ENCODE measurements around the gene SEC24B.

The SEC24B gene

DNA sequence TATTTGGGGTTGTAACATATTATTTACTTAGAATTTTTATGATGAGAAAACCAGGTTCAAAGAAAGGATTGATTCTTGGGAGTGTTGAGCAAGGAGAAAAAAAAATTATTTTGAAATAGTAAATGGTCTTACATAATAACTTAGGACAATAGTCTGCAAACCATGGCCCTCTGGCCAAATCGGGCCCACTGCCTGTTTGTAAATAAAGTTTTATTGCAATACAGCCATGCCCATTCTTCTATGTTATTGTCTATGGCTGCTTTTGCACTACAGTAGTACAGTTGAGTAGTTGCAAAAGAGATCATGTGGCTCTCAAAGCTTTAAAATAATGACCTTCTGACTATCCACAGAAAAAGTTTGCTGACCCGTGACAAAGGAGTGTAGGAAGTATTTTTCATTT is 63.3 kb downstream of the SEC24B start:
- Histone ChIP-seq H3K27ac (ENCODE audit: low read length, poor library complexity, severe bottlenecking) (no peak overlapping the region), H3K4me3 (ENCODE audit: insufficient read depth in 1 of 2, low read depth in 1 of 2, low read length in 2 of 2) (no peak overlapping the region), H3K18ac (ENCODE audit: low read depth in 1 of 2, low read length in 2 of 2) (no peak overlapping the region), H3K36me3 (ENCODE audit: control insufficient read depth in 1 of 2, insufficient read depth in 2 of 2, low read depth in 1 of 2, low read length in 2 of 2) (peaks cover 23 to 89% of the 10 kb centered on the region in 2 experiments), H2BK5ac (ENCODE audit: low read depth, low read length, poor library complexity, severe bottlenecking) (no peak overlapping the region), H3K4me1 (ENCODE audit: control insufficient read depth, insufficient read depth, low read depth, low read length) (no peaks in the 10 kb centered on the region), H3K23ac (ENCODE audit: low read length in 2 of 2) (no peak overlapping the region), H3K4me2 (ENCODE audit: low read length, poor library complexity, severe bottlenecking) (no peak overlapping the region), H3K27me3 (ENCODE audit: control insufficient read depth in 1 of 2, insufficient read depth in 1 of 2, low read length in 2 of 2) (no peaks in the 10 kb centered on the region), H3K9ac (ENCODE audit: low read length) (no peak overlapping the region), H2BK15ac (ENCODE audit: low read depth, poor library complexity, severe bottlenecking) (no peak overlapping the region), H2BK12ac (ENCODE audit: low read length in 2 of 2) (no peak overlapping the region), H2AFZ (ENCODE audit: low read depth, low read length) (no peak overlapping the region), H3K14ac (ENCODE audit: low read length in 2 of 2) (no peak overlapping the region), H3K4ac (ENCODE audit: low read depth in 1 of 2, low read length in 2 of 2) (no peak overlapping the region), H2BK120ac (ENCODE audit: low read depth, low read length) (no peak overlapping the region), H3K9me3 (ENCODE audit: control insufficient read depth, low read length) (no peaks in the 10 kb centered on the region), H2AK5ac (ENCODE audit: low read length, severe bottlenecking) (no peak overlapping the region), H4K91ac (ENCODE audit: low read length) (no peak overlapping the region), H3K79me1 (replicated peaks; ENCODE audit: low read length, poor library complexity, severe bottlenecking) (peaks cover 27% of the 10 kb centered on the region), H4K8ac (ENCODE audit: low read length) (no peak overlapping the region)
- WGBS = no CpG with 5 or more reads among the region's 2 CpGs
- no peak for DNase-seq

DNA sequence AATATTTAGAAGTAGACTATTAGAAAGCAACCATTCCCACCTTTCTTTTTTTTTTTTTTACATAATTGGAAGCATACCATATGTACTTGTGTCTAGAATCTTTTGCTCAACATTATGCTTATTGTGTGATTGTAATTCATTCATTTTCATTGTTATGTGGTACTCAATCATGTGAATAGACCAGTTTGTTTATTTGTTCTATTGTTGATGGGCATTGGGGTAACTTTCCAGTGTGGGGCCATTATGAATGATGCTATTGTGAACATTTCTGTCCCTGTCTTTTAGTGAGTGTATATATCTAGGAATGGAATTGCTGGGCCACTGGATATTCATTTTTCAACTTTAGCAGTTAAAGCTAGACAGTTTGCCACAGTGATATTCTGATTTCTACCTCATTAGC is 63.9 kb downstream of the SEC24B start:
- no peak for DNase-seq
- Histone ChIP-seq H3K27ac (ENCODE audit: low read length, poor library complexity, severe bottlenecking) (no peak overlapping the region), H2BK12ac (ENCODE audit: low read length in 2 of 2) (no peak overlapping the region), H2AFZ (ENCODE audit: low read depth, low read length) (no peak overlapping the region), H3K9me3 (ENCODE audit: control insufficient read depth, low read length) (no peaks in the 10 kb centered on the region), H2BK15ac (ENCODE audit: low read depth, poor library complexity, severe bottlenecking) (no peak overlapping the region), H2BK120ac (ENCODE audit: low read depth, low read length) (no peak overlapping the region), H3K79me1 (replicated peaks; ENCODE audit: low read length, poor library complexity, severe bottlenecking) (peaks cover 30% of the 10 kb centered on the region), H4K91ac (ENCODE audit: low read length) (no peak overlapping the region), H3K4me1 (ENCODE audit: control insufficient read depth, insufficient read depth, low read depth, low read length) (no peaks in the 10 kb centered on the region), H3K36me3 (ENCODE audit: control insufficient read depth in 1 of 2, insufficient read depth in 2 of 2, low read depth in 1 of 2, low read length in 2 of 2) (peaks cover 22 to 89% of the 10 kb centered on the region in 2 experiments), H2BK5ac (ENCODE audit: low read depth, low read length, poor library complexity, severe bottlenecking) (no peak overlapping the region), H3K9ac (ENCODE audit: low read length) (no peak overlapping the region), H3K4me2 (ENCODE audit: low read length, poor library complexity, severe bottlenecking) (no peak overlapping the region), H3K14ac (ENCODE audit: low read length in 2 of 2) (no peak overlapping the region), H2AK5ac (ENCODE audit: low read length, severe bottlenecking) (no peak overlapping the region), H4K8ac (ENCODE audit: low read length) (no peak overlapping the region), H3K4ac (ENCODE audit: low read depth in 1 of 2, low read length in 2 of 2) (no peak overlapping the region), H3K27me3 (ENCODE audit: control insufficient read depth in 1 of 2, insufficient read depth in 1 of 2, low read length in 2 of 2) (no peaks in the 10 kb centered on the region), H3K18ac (ENCODE audit: low read depth in 1 of 2, low read length in 2 of 2) (no peak overlapping the region), H3K4me3 (ENCODE audit: insufficient read depth in 1 of 2, low read depth in 1 of 2, low read length in 2 of 2) (no peak overlapping the region), H3K23ac (ENCODE audit: low read length in 2 of 2) (no peak overlapping the region)

DNA sequence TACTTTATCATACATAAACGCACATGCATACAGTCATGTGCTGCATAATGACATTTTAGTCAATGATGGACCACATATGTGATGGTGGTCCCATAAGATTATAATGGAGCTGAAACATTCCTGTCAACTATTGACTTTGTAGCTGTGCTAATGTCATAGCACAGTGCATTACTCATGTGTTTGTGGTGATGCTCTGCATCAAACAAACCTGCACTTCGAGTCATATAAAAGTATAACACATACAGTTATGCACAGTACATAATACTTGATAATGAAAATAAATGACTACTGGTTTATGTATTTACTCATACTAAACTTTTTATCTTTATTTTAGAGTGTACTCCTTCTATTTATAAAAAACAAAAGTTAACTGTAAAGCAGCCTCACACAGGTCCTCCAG is 65.9 kb downstream of the SEC24B start:
- DNase-seq = no peak
- peaks cover 23% of the 10 kb centered on the region for H3K79me1 ChIP-seq (replicated peaks; ENCODE audit: low read length, poor library complexity, severe bottlenecking)
- no peak overlapping the region for H3K14ac ChIP-seq (ENCODE audit: low read length in 2 of 2)
- no peak overlapping the region for H2BK120ac ChIP-seq (ENCODE audit: low read depth, low read length)
- no peak overlapping the region for H3K4ac ChIP-seq (ENCODE audit: low read depth in 1 of 2, low read length in 2 of 2)
- H3K9ac ChIP-seq (ENCODE audit: low read length) = no peak overlapping the region
- H3K27ac ChIP-seq (ENCODE audit: low read length, poor library complexity, severe bottlenecking) = no peak overlapping the region
- H3K23ac ChIP-seq (ENCODE audit: low read length in 2 of 2) = no peak overlapping the region
- no peak overlapping the region for H3K18ac ChIP-seq (ENCODE audit: low read depth in 1 of 2, low read length in 2 of 2)
- H3K27me3 ChIP-seq (ENCODE audit: control insufficient read depth in 1 of 2, insufficient read depth in 1 of 2, low read length in 2 of 2) = no peaks in the 10 kb centered on the region
- H3K36me3 ChIP-seq (ENCODE audit: control insufficient read depth in 1 of 2, insufficient read depth in 2 of 2, low read depth in 1 of 2, low read length in 2 of 2) = peaks cover 18 to 88% of the 10 kb centered on the region in 2 experiments
- H4K91ac ChIP-seq (ENCODE audit: low read length) = no peak overlapping the region
- no peak overlapping the region for H2BK15ac ChIP-seq (ENCODE audit: low read depth, poor library complexity, severe bottlenecking)
- H4K8ac ChIP-seq (ENCODE audit: low read length) = no peak overlapping the region
- WGBS = no CpG with 5 or more reads among the region's 2 CpGs
- H3K4me1 ChIP-seq (ENCODE audit: control insufficient read depth, insufficient read depth, low read depth, low read length) = no peaks in the 10 kb centered on the region
- H2AK5ac ChIP-seq (ENCODE audit: low read length, severe bottlenecking) = no peak overlapping the region
- no peak overlapping the region for H2BK12ac ChIP-seq (ENCODE audit: low read length in 2 of 2)
- H3K4me2 ChIP-seq (ENCODE audit: low read length, poor library complexity, severe bottlenecking) = no peak overlapping the region
- H2BK5ac ChIP-seq (ENCODE audit: low read depth, low read length, poor library complexity, severe bottlenecking) = no peak overlapping the region
- H2AFZ ChIP-seq (ENCODE audit: low read depth, low read length) = no peak overlapping the region
- no peak overlapping the region for H3K4me3 ChIP-seq (ENCODE audit: insufficient read depth in 1 of 2, low read depth in 1 of 2, low read length in 2 of 2)
- H3K9me3 ChIP-seq (ENCODE audit: control insufficient read depth, low read length) = no peaks in the 10 kb centered on the region

DNA sequence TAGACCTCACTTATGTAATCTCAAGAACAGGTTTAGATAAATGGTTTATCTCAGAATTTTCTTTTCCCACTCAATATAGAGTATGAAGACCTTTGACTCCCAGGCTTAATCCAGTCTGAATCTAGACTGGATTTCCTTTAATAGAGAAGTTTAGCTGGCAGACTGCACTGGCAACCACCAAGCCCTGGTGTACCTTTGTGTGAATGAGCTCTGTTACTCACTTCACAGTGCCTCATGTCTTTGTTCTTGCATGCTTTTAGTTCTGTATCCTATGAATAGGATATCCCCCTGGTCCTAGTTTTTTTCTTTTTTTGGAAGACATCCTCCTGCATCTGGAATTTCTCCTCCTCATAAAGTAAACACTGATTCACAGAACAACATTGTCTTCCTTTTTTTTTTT is 73.3 kb downstream of the SEC24B start:
- H3K36me3 ChIP-seq (ENCODE audit: control insufficient read depth in 1 of 2, insufficient read depth in 2 of 2, low read depth in 1 of 2, low read length in 2 of 2) = peaks cover 10 to 91% of the 10 kb centered on the region in 2 experiments
- H2BK12ac ChIP-seq (ENCODE audit: low read length in 2 of 2) = no peak overlapping the region
- H3K23ac ChIP-seq (ENCODE audit: low read length in 2 of 2) = no peak overlapping the region
- no peak overlapping the region for H3K9ac ChIP-seq (ENCODE audit: low read length)
- H3K4ac ChIP-seq (ENCODE audit: low read depth in 1 of 2, low read length in 2 of 2) = no peak overlapping the region
- H3K27me3 ChIP-seq (ENCODE audit: control insufficient read depth in 1 of 2, insufficient read depth in 1 of 2, low read length in 2 of 2) = no peaks in the 10 kb centered on the region
- H3K4me3 ChIP-seq (ENCODE audit: insufficient read depth in 1 of 2, low read depth in 1 of 2, low read length in 2 of 2) = no peak overlapping the region
- H3K14ac ChIP-seq (ENCODE audit: low read length in 2 of 2) = no peak overlapping the region
- H3K4me1 ChIP-seq (ENCODE audit: control insufficient read depth, insufficient read depth, low read depth, low read length) = no peaks in the 10 kb centered on the region
- H3K9me3 ChIP-seq (ENCODE audit: control insufficient read depth, low read length) = no peaks in the 10 kb centered on the region
- H2AFZ ChIP-seq (ENCODE audit: low read depth, low read length) = no peak overlapping the region
- H3K79me1 ChIP-seq (replicated peaks; ENCODE audit: low read length, poor library complexity, severe bottlenecking) = peaks cover 14% of the 10 kb centered on the region
- no peak overlapping the region for H3K27ac ChIP-seq (ENCODE audit: low read length, poor library complexity, severe bottlenecking)
- no peak overlapping the region for H4K91ac ChIP-seq (ENCODE audit: low read length)
- no peak overlapping the region for H2BK15ac ChIP-seq (ENCODE audit: low read depth, poor library complexity, severe bottlenecking)
- no peak overlapping the region for H2BK5ac ChIP-seq (ENCODE audit: low read depth, low read length, poor library complexity, severe bottlenecking)
- H3K18ac ChIP-seq (ENCODE audit: low read depth in 1 of 2, low read length in 2 of 2) = no peak overlapping the region
- H4K8ac ChIP-seq (ENCODE audit: low read length) = no peak overlapping the region
- no peak overlapping the region for H2AK5ac ChIP-seq (ENCODE audit: low read length, severe bottlenecking)
- no peak overlapping the region for H3K4me2 ChIP-seq (ENCODE audit: low read length, poor library complexity, severe bottlenecking)
- no peak for DNase-seq
- H2BK120ac ChIP-seq (ENCODE audit: low read depth, low read length) = no peak overlapping the region

Measured in mesenchymal stem cell (in vitro differentiated cells and primary cell).